Kidney (tissue), 14 donors: ENCODE measurements around the gene MEIKIN. TPM values are rescaled to one million over a fixed set of nuclear protein-coding genes. Genes with fewer than 3 reads are reported as not detected.

ENCODE experiments used
- DNase-seq, 5 donors: peaks; one replicate each; pipeline ENCODE4 v3.0.0-alpha.2; 2013 to 2020
- FAIRE-seq: peaks from 2 replicates; lab custom pipeline; 2012; peaks lifted over from hg19 to GRCh38; lab: Jason Lieb, UNC
- H3K27ac ChIP-seq, 2 donors: one replicate each; pipeline ENCODE4 v1.7.0; 2013; ENCODE audit warnings: low read depth in 2 of 2, low read length in 2 of 2, inconsistent platforms in 1 of 2
- H3K27me3 ChIP-seq: one replicate; pipeline ENCODE4 v1.7.1; 2013; ENCODE audit warnings: low read length, inconsistent platforms; ENCODE audit not compliant: control insufficient read depth, insufficient read depth
- H3K36me3 ChIP-seq, 3 donors: one replicate each; pipeline versions ENCODE4 v1.7.0 to v1.7.1; 2013; ENCODE audit warnings: low read length in 3 of 3, control low read depth in 1 of 3, inconsistent platforms in 1 of 3; ENCODE audit not compliant: insufficient read depth in 3 of 3, control insufficient read depth in 2 of 3
- H3K4me1 ChIP-seq, 3 donors: one replicate each; pipeline versions ENCODE4 v1.7.0 to v1.7.1; 2013; ENCODE audit warnings: low read length in 3 of 3, inconsistent platforms in 1 of 3, low read depth in 1 of 3; ENCODE audit not compliant: control insufficient read depth in 2 of 3, insufficient read depth in 2 of 3
- H3K4me3 ChIP-seq, 3 donors: one replicate each; pipeline versions ENCODE4 v1.7.0 to v1.8.1; 2013; ENCODE audit warnings: low read length in 3 of 3, control low read depth in 1 of 3, inconsistent platforms in 1 of 3
- H3K9ac ChIP-seq, 3 donors: one replicate each; pipeline versions ENCODE4 v1.7.0 to v1.7.1; 2013; ENCODE audit warnings: low read length in 3 of 3, control low read depth in 1 of 3, inconsistent platforms in 1 of 3
- H3K9me3 ChIP-seq, 3 donors: one replicate each; pipeline versions ENCODE4 v1.7.0 to v1.7.1; 2013; ENCODE audit warnings: low read length in 3 of 3, control low read depth in 1 of 3, inconsistent platforms in 1 of 3; ENCODE audit not compliant: control insufficient read depth in 2 of 3, insufficient read depth in 1 of 3
- intact Hi-C: fragments of 100-400 bp; cut with DNase I; formaldehyde crosslinking; loops from one replicate; pipeline ENCODE4 v1.11.1; 2022
- polyA plus RNA-seq: library from polyadenylated mRNA; stranded (reverse); fragments of 350-450 nt; fragmentation: Illumina TruSeq; extraction: RNeasy Lipid Tissue Mini Kit (QIAGEN cat#74804); gene quantifications from one replicate; pipeline ENCODE4 v1.2.3, GENCODE V29; 2014; ENCODE audit warnings: low read depth, low replicate concordance; ENCODE audit not compliant: insufficient read depth
- total RNA-seq: library from RNA; stranded (reverse); fragmentation: NEBNext Ultra II Directional; extraction: Animal tissue kit (Norgen Biotek cat#: 25700); gene quantifications from one replicate; pipeline ENCODE4 v1.2.1, GENCODE V29; 2021
- TF ChIP-seq, protein P1 (sequence below): IDR thresholded peaks from 3 replicates; pipeline ENCODE4 v1.5.1; 2012; ENCODE audit warnings: mild to moderate bottlenecking, moderate library complexity, borderline replicate concordance; ENCODE audit not compliant: insufficient read depth; ENCODE audit errors: extremely low read depth
- donor health status: control.
- donor health status: control.
- donor health status: control.
- donor health status: control.
- donor health status: control.
- donor health status: DM: yes; HTN: yes; CAD: no.
- donor health status: Normal renal cell carcinoma (clear cell type).

The MEIKIN gene
- total and polyA plus RNA-seq, 2 donors from 2014 or later = 0.63 TPM; not detected in 1

DNA sequence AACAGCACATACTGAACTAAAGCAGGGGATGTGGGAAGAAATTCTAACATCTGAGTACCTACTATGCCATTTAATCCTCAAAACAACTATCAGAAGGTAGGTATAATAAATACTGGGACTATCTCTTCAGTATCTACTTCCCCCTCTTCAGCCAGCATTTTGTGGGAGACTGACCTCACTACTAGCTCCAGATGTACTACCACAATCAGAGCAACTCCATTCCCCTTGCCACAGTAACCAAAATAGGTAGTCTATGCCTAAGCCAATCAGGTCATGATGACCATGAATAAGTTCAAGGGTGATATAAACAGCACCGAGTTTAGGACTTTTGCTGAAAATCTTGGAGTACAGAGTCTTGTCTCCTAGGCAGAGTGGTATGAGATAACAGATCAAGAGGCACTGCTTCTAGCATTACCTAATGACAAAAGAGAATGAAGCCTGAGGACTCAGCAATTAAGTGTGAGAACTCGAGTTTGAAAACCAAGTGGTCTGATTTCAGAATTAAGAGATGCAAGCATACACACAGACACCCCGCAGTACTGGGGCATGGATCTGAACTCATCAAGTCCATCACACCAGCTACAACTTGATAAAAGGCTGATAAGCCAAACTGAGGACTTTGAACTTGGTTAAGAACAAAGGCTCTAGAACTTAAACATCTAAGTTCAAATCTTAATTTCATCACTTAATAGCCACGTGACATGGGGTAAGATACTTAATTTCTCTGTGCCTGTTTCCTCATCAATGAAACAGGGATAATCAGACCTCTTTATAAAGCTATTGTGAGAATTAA lies 158.4 kb downstream of the MEIKIN start:
- Histone ChIP-seq H3K4me3 (no peak overlapping the region), H3K4me1 (peaks cover 0 to 10% (median 0%) of the 10 kb centered on the region in 3 donors), H3K9ac (no peak overlapping the region), H3K27ac (no peak overlapping the region), H3K9me3 (no peaks in the 10 kb centered on the region), H3K27me3 (no peaks in the 10 kb centered on the region), H3K36me3 (no peaks in the 10 kb centered on the region)
- FAIRE-seq (no peak), DNase-seq (no peak)
- TF ChIP-seq, protein P1, sequence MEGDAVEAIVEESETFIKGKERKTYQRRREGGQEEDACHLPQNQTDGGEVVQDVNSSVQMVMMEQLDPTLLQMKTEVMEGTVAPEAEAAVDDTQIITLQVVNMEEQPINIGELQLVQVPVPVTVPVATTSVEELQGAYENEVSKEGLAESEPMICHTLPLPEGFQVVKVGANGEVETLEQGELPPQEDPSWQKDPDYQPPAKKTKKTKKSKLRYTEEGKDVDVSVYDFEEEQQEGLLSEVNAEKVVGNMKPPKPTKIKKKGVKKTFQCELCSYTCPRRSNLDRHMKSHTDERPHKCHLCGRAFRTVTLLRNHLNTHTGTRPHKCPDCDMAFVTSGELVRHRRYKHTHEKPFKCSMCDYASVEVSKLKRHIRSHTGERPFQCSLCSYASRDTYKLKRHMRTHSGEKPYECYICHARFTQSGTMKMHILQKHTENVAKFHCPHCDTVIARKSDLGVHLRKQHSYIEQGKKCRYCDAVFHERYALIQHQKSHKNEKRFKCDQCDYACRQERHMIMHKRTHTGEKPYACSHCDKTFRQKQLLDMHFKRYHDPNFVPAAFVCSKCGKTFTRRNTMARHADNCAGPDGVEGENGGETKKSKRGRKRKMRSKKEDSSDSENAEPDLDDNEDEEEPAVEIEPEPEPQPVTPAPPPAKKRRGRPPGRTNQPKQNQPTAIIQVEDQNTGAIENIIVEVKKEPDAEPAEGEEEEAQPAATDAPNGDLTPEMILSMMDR = no peak
- intact Hi-C loops = no loop called here

DNA sequence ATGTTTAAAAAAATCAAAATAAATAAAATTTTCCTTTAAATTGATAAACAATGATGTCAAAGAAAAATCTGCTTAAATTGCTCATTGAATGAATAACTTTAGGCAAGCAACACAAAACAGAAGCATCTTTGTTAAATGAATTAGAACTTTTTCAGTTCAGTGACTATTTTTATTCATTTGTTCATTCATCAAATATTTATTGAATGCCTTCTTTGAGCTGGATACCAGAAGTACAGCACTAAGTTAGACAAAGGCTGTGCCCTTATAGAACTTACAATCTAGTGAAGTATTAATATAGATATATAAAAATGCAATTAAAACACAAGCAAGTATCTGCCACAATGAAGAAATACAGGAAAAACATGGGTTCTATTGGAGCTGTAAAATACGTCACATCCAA lies 159.4 kb downstream of the MEIKIN start:
- no peak overlapping the region for H3K27ac ChIP-seq
- no peaks in the 10 kb centered on the region for H3K36me3 ChIP-seq
- intact Hi-C loops = no loop called here
- DNase-seq (no peak), FAIRE-seq (no peak)
- no peaks in the 10 kb centered on the region for H3K9me3 ChIP-seq
- no peak overlapping the region for H3K4me3 ChIP-seq
- H3K27me3 ChIP-seq = no peaks in the 10 kb centered on the region
- no peak overlapping the region for H3K9ac ChIP-seq
- peaks cover 0 to 10% (median 0%) of the 10 kb centered on the region in 3 donors for H3K4me1 ChIP-seq
- TF ChIP-seq, protein P1 = no peak

DNA sequence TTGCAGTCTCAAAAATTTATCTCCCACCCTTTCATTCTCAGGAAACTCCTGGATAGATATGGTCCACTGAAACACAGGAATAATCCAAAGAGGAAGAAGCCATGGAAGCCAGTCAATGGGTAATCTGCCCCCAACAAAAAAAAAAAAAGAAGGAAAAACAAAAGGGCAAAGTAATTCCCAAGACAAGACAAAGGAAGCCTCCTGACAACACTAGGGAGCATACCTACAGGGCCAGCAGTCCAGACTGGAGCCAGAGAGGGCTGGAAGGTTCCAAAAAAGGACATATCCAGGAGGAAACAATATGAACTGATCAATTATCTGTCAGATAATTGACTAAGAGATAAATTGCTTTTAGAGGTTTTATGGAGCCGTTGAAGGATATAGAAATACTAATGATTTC lies 161.6 kb downstream of the MEIKIN start:
- H3K36me3 ChIP-seq = no peaks in the 10 kb centered on the region
- DNase-seq (no peak), FAIRE-seq (no peak)
- intact Hi-C loops = no loop called here
- no peaks in the 10 kb centered on the region for H3K9me3 ChIP-seq
- H3K27me3 ChIP-seq = no peaks in the 10 kb centered on the region
- H3K4me3 ChIP-seq = no peak overlapping the region
- H3K4me1 ChIP-seq = peaks cover 0 to 10% (median 0%) of the 10 kb centered on the region in 3 donors
- TF ChIP-seq, protein P1 = no peak
- H3K27ac ChIP-seq = no peak overlapping the region
- no peak overlapping the region for H3K9ac ChIP-seq

DNA sequence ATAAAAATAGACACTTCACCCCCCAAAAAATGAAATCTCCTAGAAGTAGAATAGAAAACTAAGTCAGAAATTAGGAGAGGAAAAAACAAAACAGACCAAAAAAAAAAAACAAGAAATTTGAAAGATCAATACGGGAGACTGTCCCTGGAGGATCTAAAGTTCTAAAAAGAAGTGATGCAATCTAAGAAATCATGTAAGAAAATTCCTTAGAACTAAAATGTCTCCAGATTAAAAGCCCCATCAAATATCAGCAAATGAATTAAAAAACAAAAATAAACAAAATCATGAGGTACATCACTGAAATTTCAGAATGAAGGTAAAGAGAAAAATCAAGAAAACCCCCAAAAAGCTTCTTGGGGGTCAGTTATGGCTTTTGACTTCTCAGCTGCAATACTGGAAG lies 162.1 kb downstream of the MEIKIN start:
- TF ChIP-seq, protein P1 = no peak
- H3K27me3 ChIP-seq = no peaks in the 10 kb centered on the region
- DNase-seq = no peak
- H3K36me3 ChIP-seq = no peaks in the 10 kb centered on the region
- intact Hi-C loops = no loop called here
- H3K4me1 ChIP-seq = peaks cover 0 to 10% (median 0%) of the 10 kb centered on the region in 3 donors
- H3K9me3 ChIP-seq = no peaks in the 10 kb centered on the region
- no peak overlapping the region for H3K9ac ChIP-seq
- H3K27ac ChIP-seq = no peak overlapping the region
- no peak for FAIRE-seq
- H3K4me3 ChIP-seq = no peak overlapping the region
